Measurements from ENCODE around the gene USE1.
"Not testable (repeated sequence)": the region's sequence is repeated elsewhere in the genome, so short reads cannot be mapped to it uniquely, and the experiment has no call there.

The USE1 gene

GRCh38 chr19:17215127-17215971 lies at the start of gene USE1:
USE1 (plus strand) TSS chr19:17215357; CDS start chr19:17215406, 49 bp downstream.
- DNase-seq (ENCODE audit: low read depth), result peak; percentile 94

DNA sequence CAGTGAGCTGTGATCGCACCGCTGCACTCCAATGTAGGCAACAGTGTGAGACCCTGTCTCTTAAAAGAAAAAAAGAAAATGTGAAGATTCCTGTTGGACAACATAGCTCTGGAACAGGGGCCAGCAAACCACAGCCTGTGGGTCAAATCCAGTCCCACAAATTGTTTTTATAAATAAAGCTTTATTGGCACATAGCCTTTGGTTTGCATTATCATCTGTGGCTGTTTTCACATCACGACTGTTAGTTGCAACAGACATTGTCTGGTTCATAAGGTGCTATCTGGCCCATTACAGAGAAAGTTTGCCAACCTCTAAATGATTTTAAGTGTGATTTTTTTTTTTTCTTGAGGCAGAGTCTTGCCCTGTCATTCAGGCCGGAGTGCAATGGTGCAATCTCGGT lies 49.4 kb upstream of the USE1 start:
- DNase-seq (ENCODE audit: low read depth), result no peak

- DNase-seq (ENCODE audit: low read depth), result no peak
These were observed 44.4 kb upstream of the USE1 start for GRCh38 chr19:17170538-17171297.

DNA sequence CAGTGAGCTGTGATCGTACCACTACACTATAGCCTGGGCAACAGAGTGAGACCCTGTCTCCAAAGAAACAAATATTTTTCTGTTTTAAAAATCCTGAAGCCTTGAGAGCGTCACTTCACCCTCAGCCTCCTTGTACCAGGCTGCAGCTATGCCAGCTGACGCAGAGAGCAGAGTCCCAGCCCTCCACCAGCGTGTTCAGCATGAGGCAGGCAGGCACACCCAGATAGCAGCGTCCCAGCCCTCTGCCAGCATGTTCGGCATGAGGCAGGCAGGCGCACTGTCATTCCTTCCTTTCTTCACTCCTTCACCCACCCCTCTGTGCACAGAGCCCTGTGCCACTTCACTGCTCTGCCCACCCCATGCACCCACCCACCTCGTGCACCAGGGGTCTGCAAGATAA lies 43.3 kb upstream of the USE1 start:
- DNase-seq (ENCODE audit: low read depth), result no peak

GRCh38 chr19:17172624-17173345 lies 42.4 kb upstream of the USE1 start:
- no peak for DNase-seq (ENCODE audit: low read depth)

DNA sequence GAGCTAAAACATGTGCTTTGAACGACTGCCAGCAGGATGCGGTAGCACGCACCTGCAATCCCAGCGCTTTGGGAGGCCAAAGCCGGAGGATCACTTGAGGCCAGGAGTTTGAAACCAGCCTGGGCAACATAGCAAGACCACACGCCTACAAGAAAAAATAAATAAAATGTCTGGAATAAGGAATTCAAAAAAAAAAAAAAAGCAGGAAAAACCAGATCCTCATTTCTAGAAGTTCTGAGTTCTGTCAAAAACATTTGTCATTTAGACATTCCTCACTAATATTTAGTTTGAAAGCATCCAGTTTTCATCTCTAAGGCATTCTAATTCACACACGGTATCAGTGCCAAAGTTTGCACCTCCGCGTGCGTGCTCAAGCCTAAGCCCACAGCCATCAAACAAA lies 36.9 kb upstream of the USE1 start:
- no peak for DNase-seq (ENCODE audit: low read depth)

DNA sequence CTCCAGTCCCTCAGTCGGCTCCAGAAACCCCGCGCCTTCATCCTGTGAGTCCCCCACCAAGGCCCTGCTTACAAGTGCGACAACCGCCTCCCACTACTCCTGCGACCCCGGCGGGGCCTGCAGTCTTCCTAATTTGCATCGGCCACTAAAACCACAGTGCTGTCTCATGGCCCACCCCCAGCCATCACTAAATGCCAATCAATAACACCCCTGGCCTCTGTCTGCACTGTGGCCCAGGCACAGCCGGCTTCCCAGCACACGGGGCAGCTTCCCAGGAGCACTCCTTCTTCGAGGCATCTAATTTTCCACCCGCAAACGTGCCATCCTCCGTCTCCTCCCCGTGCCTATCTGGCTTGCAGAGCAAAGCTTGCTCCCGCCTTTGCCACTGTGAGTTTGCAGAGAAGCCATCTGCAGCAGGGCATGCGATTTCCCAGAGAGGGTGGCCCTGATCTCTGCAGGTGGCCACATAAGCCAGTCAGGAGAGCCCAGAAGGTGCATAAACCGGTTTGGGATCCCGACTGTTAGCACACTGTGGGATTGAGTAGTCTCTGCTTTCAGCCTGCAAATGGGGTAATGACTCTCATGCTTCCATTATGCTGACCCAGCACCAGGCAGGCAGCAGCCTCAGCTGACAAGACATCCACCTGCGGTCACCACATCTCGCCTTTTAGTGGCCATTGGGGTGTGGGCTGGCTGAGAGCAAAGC lies 34.0 kb upstream of the USE1 start:
- DNase-seq (ENCODE audit: low read depth), result no peak

- DNase-seq (ENCODE audit: low read depth), result no peak
These were observed 31.8 kb upstream of the USE1 start for GRCh38 chr19:17183271-17183761.

- no peak for DNase-seq (ENCODE audit: low read depth)
These were observed 31.3 kb upstream of the USE1 start for GRCh38 chr19:17183858-17184321.

- no peak for DNase-seq (ENCODE audit: low read depth)
These were observed 30.8 kb upstream of the USE1 start for GRCh38 chr19:17184371-17184841.

DNA sequence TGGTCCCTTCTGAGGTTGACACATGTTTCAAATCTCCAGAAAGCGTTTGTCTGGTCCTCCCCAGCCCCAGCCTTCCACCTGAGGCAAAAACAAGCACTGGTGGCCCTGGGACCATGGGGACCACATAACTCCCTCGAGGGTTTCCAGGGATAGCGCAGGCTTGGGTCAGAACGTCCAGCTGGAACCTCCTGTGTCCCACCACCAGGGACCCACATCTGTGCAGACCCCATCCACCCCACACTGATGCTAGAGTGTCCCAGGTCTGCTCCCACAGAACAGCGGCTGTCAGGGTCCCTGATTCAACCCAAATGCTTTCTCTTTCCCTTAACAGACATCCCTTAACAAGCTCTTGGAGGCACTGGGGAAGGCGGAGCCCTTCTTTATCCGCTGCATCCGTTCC lies 29.6 kb upstream of the USE1 start:
- DNase-seq (ENCODE audit: low read depth), result no peak

GRCh38 chr19:17191736-17192135 lies 23.4 kb upstream of the USE1 start:
- DNase-seq (ENCODE audit: low read depth), result not testable (repeated sequence)

DNA sequence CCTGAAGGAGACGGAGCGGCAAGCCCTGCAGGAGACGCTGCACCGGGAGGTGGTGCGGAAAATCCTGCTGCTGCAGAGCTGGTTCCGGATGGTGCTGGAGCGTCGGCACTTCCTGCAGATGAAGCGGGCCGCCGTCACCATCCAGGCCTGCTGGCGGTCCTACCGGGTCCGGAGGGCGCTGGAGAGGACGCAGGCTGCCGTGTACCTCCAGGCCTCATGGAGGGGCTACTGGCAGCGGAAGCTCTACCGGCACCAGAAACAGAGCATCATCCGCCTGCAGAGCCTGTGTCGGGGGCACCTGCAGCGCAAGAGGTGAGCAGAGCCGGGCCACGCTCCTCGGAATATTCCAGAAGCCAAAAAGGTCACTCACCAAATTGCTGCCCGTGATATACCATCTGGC lies 22.4 kb upstream of the USE1 start:
- DNase-seq (ENCODE audit: low read depth), result no peak

DNA sequence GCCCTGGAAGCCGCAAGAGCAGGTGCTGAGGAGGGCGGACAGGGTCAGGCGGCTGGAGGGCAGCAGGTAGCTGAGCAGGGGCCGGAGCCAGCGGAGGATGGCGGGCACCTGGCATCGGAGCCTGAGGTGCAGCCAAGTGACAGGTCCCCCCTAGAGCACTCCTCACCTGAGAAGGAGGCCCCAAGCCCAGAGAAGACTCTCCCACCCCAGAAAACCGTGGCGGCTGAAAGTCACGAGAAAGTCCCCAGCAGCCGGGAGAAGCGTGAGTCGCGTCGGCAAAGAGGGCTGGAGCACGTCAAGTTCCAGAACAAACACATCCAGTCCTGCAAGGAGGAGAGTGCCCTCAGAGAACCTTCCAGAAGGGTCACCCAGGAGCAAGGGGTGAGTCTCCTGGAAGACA lies 20.5 kb upstream of the USE1 start:
- no peak for DNase-seq (ENCODE audit: low read depth)

DNA sequence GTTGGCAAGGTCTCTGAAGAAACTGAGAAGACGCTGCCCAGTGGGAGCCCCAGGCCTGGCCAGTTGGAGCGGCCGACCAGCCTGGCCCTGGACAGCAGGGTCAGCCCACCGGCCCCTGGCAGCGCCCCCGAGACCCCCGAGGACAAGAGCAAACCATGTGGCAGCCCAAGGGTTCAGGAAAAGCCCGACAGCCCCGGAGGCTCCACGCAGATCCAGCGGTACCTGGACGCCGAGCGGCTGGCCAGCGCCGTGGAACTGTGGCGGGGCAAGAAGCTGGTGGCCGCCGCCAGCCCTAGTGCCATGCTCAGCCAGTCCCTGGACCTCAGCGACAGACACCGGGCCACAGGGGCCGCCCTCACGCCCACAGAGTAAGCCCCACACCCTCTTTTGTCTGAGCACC lies 20.1 kb upstream of the USE1 start:
- no peak for DNase-seq (ENCODE audit: low read depth)

DNA sequence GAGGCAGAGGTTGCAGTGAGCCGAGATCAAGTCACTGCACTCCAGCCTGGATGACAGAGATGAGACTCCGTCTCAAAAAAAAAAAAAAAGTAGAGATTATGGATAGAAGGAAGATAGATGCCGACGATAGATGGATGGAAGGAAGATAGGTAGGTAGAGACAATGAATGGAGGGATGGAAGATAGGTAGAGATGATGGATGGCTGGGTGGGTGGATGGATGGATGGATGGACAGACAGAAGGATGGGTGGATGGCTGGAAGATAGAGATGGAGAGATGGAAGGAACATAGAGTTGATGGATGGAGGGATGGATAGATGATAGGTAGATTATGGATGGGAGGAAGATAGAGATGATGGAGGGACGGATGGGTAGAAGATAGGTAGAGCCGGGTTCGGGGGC lies 18.5 kb upstream of the USE1 start:
- no peak for DNase-seq (ENCODE audit: low read depth)

- DNase-seq (ENCODE audit: low read depth), result no peak
These were observed 17.5 kb upstream of the USE1 start for GRCh38 chr19:17197666-17198065.

DNA sequence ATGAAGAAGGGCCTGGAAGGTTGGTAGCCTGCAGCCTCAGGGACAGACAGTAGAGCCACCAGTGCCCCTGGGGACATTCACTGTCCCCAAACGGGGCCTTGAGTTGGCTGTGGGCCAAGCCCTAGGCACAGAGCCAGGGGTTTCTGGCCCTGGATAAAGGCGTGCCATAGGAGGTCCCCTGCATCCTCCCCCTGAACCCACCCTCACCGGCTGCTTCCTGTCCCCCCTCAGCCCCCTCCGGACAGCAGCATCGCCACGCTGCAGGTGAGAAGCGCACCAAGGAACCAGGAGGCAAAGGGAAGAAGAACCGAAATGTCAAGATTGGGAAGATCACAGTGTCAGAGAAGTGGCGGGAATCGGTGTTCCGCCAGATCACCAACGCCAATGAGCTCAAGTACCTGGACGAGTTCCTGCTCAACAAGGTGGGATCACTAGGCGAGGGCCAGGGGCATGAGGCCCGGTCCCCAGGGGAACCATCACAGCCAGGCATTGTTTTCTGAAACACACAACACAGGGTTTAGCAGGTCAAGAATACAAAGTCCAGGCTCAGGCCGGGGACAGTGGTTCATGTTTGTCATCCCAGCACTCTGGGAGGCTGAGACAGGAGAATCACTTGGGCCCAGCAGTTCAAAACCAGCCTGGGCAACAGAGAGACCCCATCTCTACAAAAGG lies 14.6 kb upstream of the USE1 start:
- DNase-seq (ENCODE audit: low read depth), result no peak

DNA sequence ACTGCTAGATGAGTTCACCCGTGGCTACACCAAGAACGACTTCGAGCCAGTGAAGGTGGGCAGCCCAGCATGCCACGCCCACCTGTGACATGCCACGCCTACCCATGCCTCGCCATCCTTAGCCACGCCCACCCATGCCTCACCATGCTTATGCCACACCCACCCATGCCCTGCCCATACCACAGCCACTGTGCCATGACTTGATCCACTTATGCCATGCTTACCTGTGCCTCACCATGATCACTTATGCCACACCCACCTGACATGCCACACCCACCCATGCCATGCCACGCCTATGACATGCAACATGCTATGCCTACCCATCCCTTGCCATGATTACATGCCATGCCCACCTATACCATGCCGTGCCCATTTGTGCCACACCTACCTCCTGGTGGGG lies 12.9 kb upstream of the USE1 start:
- DNase-seq (ENCODE audit: low read depth), result peak; percentile 51

GRCh38 chr19:17202713-17203112 lies 12.4 kb upstream of the USE1 start:
- no peak for DNase-seq (ENCODE audit: low read depth)
